Right ventricle myocardium inferior (tissue), 1 donor: ENCODE results near the gene CTNND2. TPM values are rescaled to one million over a fixed set of nuclear protein-coding genes. Genes with fewer than 3 reads are reported as not detected.
"Not testable (repeated sequence)": the region's sequence is repeated elsewhere in the genome, so short reads cannot be mapped to it uniquely, and the experiment has no call there.

ENCODE experiments used
- ATAC-seq: fragments of 200-7000 bp; cut with Tn5 transposase; one replicate; pipeline ENCODE4 v1.9.1; 2020; ENCODE audit warnings: mild to moderate bottlenecking, moderate library complexity
- DNase-seq: peaks from one replicate; pipeline ENCODE4 v3.0.0; 2021; ENCODE audit errors: missing footprints
- intact Hi-C: fragments of 100-400 bp; cut with DNase I; formaldehyde crosslinking; loops from one replicate; pipeline ENCODE4 v1.11.0; 2022
- total RNA-seq: library from RNA; stranded (reverse); fragmentation: NEBNext Ultra II Directional; extraction: Animal tissue kit (Norgen Biotek cat#: 25700); gene quantifications from one replicate; pipeline ENCODE4 v1.2.1, GENCODE V29; 2021
- donor health status: DM: no; HTN: yes; CAD: no; lungs with severe emphysema.

CTNND2 gene
- total RNA-seq, 1 donor from 2014 or later, result 1.7 TPM

GRCh38 chr5:11023945-11024344, 880.3 kb downstream of the CTNND2 start:
- peak; percentile 59 for ATAC-seq
- intact Hi-C loops, result no loop called here
- no peak for DNase-seq

GRCh38 chr5:11013793-11014192, 890.5 kb downstream of the CTNND2 start:
- intact Hi-C loops, result no loop called here
- no peak for DNase-seq
- peak; percentile 40 for ATAC-seq

- DNase-seq, result no peak
- ATAC-seq, result peak; percentile 72
- intact Hi-C loops, result no loop called here
Measured at GRCh38 chr5:11012295-11012694, 892.0 kb downstream of the CTNND2 start.

DNA sequence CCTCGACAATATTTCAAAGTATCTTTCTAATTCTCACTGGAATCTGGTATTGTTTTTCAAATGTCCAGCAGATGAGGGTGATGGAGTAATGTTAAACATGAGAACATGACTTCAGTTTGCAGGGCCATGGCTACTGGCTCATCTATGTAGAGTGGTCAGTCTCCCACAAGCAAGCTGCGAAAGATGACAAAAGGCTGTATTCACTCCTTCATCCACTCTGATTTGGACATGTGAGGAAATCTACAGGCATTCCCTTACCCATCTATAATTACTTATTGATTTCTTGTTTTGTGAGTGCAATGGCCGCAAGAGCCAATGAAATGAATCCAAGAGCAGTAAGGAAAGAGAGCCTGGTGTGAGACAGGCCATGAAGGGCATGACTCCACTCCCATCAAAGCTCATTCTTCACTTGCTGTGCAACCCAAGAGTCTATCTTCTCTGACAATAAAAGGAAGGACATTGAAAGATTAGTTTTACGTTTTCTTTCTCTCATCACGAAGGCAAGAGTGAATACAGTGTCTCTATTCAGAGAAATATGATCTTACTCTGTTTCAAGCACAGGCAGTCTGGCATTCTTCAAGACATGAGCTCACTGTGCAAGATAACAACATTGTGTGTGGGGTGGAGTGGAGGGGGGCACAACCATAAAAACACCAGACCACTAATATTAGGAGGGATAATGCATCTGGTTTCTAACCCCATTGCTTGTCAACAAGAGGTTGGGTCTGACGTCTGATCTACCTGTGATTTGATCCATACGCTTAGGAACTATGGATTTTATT, 893.6 kb downstream of the CTNND2 start:
- ATAC-seq, result no peak
- DNase-seq, result no peak
- intact Hi-C loops, result no loop called here

DNA sequence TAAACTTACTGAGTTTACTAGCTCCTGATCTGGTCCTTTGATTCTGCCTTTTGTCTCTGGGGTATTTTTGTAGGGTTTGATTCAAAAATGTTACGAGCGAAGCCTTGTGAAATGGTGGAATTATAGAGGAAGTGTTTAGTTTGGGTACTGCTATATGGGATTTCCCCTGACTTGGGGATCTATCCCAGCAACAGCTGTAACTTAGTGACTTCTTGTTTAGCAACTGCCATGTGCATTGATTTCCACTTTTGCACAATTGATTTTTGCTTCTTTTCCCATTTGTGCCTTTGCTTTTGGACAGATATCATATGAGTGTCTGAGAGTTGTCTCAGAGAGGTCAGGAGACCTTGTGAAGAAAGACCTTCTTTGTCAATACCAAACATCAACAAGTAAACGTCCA, 894.7 kb downstream of the CTNND2 start:
- ATAC-seq (no peak), DNase-seq (no peak)
- intact Hi-C loops, result no loop called here

- DNase-seq (no peak), ATAC-seq (peak; percentile 41)
- intact Hi-C loops, result no loop called here
Measured at GRCh38 chr5:11007269-11007870, 896.9 kb downstream of the CTNND2 start.

- ATAC-seq, DNase-seq, intact Hi-C loops: not testable (repeated sequence)
Measured at GRCh38 chr5:11004523-11004922, 899.7 kb downstream of the CTNND2 start.

GRCh38 chr5:11000515-11001353, 903.5 kb downstream of the CTNND2 start:
- no peak for DNase-seq
- intact Hi-C loops, result no loop called here
- ATAC-seq, result peak; percentile 85

GRCh38 chr5:10999714-11000113, 904.5 kb downstream of the CTNND2 start:
- DNase-seq (no peak), ATAC-seq (no peak)
- intact Hi-C loops, result no loop called here

GRCh38 chr5:10995891-10996290, 908.4 kb downstream of the CTNND2 start:
- intact Hi-C loops, result no loop called here
- DNase-seq (no peak), ATAC-seq (no peak)

GRCh38 chr5:10994091-10994986, 909.9 kb downstream of the CTNND2 start:
- no peak for DNase-seq
- no peak for ATAC-seq
- intact Hi-C loops, result no loop called here

GRCh38 chr5:10990634-10991033, 913.6 kb downstream of the CTNND2 start:
- no peak for ATAC-seq
- no peak for DNase-seq
- intact Hi-C loops, result no loop called here

GRCh38 chr5:10989577-10990263, 914.5 kb downstream of the CTNND2 start:
- ATAC-seq, result peak; percentile 79
- intact Hi-C loops, result loop anchor here (5.0 to 10.0 kb wide), 6 partner anchors 53 to 292 kb away; no protein-coding TSS in a partner anchor
- DNase-seq, result no peak

DNA sequence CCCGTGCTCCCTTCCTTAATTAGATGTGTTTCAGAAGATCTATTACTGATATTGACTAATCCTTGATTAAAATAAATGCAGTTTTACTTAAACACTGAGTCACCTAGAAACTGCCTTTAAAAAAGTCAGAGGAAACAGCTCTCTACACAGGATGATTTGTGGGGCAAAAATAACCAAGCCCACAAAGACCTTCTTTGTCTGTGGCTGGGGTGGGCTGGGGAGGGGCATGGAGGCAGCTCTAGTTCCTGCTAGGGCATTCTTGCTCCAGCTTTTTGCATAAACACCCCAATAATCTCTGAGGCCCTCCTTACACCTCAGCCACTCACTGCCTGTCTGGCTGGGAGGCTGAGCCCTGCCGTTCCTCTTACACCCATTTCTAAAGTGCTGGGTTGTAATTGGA, 915.6 kb downstream of the CTNND2 start:
- intact Hi-C loops, result loop anchor here (1.0 to 10.0 kb wide), 7 partner anchors 54 to 291 kb away; no protein-coding TSS in a partner anchor
- no peak for ATAC-seq
- no peak for DNase-seq

DNA sequence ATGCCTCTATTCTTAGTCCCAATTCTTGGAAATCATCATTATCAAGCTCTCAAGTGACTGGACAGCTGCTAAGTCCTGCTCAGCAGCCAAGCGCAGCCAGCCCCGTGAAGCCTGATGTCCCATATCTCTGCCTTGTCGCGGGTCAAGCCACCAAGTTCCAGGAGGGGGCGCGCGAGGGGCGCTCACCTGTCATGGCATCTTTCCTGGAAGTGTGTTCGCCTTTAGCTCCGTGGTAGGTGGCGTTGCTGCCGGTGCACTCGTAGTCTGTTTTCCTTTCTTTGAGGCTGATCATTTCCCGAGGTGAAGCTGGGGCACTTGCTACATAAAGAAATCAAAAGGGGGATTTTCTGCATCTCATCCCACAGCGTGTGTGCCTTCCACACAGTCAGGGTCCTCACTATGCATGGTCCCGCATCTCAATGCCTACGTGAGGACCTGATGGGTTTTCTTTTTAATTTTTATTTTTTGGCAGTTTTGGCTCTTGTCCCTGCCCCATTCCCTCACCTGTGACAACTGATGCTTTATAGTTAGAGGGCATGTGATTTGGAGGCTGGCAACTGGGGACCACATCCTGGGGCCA, 916.2 kb downstream of the CTNND2 start:
- DNase-seq (peak; percentile 86), ATAC-seq (peak; percentile 82)
- intact Hi-C loops, result loop anchor here (1.0 to 10.0 kb wide), 7 partner anchors 54 to 291 kb away; no protein-coding TSS in a partner anchor

DNA sequence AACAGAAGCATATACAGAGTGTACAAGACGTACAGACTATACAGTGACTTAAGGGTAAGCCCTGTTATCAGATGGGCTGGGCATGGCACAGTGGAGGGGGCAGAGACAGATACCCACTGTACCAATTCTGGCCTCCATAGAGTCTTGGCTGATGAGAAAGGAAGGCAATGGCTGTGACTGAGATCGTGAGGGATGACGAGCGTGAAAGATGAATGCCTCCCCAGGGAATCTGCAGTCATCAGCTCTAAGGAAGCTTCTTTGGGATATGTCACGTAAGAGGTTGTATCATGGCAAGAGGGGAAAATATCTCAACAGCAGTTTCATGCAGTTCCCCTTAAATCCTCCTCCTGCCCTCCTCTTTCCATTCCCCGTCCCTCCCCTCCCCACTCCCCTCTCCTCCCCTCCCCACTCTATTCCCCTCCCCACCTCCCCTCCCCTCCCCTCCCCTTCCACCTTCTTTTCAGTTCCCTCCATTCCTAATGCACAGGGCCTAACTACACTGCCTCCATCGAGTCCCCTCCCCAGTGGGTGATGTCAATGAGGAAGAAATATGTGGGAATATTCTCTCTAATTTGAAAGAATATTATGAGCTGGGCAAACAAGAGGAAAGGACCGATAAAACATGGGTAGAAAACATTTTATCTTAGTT, 916.8 kb downstream of the CTNND2 start:
- no peak for ATAC-seq
- no peak for DNase-seq
- intact Hi-C loops, result loop anchor here (5.0 to 10.0 kb wide), 6 partner anchors 55 to 290 kb away; no protein-coding TSS in a partner anchor

DNA sequence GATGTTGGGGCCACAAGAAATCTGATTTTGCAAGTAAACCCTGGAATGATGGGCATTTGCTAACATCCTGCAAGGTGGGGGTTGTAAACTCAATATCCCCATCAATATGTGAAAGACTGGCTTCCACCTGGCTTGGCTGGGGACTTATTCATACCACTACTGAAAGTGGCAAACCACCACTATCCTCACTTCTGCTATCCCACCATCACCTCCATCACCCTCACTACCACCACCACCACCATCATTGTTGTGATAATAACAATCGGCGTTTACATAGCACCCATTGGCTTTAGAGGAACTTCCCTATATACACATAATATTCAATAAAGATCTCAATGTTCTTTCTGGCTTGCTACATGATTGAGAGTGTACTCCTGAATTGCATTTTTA, 918.5 kb downstream of the CTNND2 start:
- intact Hi-C loops, result loop anchor here (5.0 to 10.0 kb wide), 6 partner anchors 57 to 288 kb away; no protein-coding TSS in a partner anchor
- no peak for ATAC-seq
- no peak for DNase-seq
